GM20000 (cell line): ENCODE measurements around the gene TTF1.

Experiments
- DNase-seq: peaks from one replicate; pipeline ENCODE4 v3.0.0; 2012; ENCODE audit warnings: low spot score
- TF ChIP-seq, protein P1 (sequence below): IDR thresholded peaks from 2 replicates; pipeline ENCODE4 v1.5.1; 2012; ENCODE audit warnings: mild to moderate bottlenecking, control low read depth; ENCODE audit errors: extremely low read depth, missing control alignments

Gene TTF1

DNA sequence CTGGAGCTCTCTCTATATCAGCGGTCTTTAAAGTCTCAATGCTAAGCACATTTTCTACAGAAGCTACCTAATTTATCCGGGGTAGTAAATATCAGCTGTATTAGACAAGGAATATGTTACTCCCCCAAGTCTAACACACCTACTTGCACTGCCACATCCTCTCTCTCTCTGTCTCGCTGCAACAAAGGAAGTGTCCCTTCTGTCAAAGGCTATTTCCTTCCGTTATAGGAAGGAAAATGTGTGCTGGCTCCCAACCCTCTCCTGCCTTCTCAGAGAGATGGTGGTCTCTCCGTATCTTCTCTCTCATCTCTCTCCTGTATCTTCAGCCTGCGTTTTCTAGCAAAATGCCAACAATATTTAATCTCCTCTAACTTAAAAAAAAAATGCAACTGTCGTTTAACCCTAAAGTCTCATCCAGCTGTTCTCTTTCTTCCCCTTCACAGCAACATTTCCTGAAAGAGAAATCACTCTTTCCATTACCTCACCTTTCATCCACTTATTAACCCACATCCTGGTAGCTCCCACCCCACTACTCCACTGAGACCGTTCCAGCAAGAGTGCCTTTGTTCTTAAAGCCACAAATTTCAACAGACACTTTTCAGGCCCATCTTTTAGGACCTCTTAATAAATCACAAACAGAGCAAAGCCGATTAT lies 2.3 kb downstream of the TTF1 start:
- peak; percentile 57 for DNase-seq
- TF ChIP-seq, protein P1, sequence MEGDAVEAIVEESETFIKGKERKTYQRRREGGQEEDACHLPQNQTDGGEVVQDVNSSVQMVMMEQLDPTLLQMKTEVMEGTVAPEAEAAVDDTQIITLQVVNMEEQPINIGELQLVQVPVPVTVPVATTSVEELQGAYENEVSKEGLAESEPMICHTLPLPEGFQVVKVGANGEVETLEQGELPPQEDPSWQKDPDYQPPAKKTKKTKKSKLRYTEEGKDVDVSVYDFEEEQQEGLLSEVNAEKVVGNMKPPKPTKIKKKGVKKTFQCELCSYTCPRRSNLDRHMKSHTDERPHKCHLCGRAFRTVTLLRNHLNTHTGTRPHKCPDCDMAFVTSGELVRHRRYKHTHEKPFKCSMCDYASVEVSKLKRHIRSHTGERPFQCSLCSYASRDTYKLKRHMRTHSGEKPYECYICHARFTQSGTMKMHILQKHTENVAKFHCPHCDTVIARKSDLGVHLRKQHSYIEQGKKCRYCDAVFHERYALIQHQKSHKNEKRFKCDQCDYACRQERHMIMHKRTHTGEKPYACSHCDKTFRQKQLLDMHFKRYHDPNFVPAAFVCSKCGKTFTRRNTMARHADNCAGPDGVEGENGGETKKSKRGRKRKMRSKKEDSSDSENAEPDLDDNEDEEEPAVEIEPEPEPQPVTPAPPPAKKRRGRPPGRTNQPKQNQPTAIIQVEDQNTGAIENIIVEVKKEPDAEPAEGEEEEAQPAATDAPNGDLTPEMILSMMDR, result no peak

DNA sequence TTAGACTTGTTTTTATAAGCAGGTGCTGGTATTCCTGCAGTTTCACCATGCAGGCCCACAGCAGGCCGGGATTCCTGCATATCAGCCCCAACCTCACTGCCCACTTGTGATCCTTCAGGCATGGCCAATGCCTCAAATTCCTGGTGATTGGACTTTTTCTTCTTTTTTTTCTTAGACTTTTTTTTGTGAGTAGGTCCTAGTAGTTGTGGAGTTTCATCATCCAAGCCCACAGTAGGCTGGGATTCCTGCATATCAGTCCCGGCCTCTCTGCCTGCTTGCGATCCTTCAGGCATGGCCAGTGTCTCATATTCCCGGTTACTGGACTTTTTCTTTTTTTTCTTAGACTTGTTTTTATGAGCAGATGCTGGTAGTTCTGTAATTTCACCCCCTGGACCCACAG lies 4.8 kb downstream of the TTF1 start:
- TF ChIP-seq, protein P1, result no peak
- DNase-seq, result no peak

DNA sequence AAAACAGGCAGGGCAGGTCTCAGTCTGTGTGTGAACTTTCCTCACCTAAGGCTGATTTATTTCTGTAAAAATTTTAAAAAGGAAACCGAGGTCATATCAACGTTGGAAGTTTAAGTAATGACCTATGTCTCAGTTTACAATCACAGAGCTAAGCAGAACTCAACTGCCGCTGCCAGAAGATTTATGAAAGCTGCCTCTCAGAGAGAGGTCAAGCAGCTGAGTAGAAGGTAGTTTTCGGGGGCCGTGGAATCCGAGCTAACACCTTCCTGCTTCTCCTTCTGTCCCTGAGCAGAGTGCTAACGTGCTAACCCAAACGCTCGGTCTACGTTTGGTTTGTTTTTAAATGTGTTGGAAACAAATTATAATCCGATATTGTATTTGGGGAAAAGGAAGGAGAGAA lies 11.1 kb downstream of the TTF1 start:
- TF ChIP-seq, protein P1, result no peak
- DNase-seq, result no peak

DNA sequence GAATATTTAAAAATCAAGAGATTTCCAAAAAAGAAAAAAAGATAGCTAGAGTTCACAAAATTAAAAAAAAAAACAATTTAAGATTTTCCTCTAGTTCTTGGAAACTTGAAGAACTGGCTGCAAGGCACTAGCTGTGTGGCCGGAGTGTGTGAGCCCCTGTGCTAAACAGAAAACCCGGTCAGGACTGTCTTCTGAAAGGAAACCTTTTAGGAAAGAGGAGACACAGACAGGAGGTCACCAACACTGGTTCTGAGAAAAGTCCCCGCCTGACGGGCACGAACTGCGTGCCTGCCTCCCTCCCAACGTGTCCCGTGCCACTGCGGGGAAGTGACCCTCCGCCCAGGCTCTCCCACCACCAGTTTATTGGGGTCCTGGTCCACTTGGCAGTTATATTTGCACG lies 15.2 kb downstream of the TTF1 start:
- no peak for DNase-seq
- TF ChIP-seq, protein P1, result no peak

DNA sequence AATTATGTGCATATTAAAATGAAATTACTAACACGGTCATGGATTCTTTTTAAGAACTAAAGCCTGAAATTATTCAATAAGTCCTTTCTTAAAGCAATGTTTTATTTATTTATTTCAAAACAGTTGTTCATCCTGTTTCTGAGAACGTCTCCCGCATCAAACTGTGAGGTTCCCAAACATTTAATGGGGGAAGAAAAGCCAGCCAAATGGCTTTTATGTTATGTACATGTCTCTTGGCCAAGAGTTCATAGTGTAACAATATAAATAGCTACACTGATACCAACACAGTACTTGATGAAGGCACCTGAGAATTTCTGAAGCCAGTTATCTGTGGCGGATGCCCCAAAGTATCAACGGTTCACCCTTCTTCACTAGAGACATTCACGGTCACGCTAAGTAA lies 15.7 kb downstream of the TTF1 start:
- no peak for DNase-seq
- TF ChIP-seq, protein P1, result no peak

DNA sequence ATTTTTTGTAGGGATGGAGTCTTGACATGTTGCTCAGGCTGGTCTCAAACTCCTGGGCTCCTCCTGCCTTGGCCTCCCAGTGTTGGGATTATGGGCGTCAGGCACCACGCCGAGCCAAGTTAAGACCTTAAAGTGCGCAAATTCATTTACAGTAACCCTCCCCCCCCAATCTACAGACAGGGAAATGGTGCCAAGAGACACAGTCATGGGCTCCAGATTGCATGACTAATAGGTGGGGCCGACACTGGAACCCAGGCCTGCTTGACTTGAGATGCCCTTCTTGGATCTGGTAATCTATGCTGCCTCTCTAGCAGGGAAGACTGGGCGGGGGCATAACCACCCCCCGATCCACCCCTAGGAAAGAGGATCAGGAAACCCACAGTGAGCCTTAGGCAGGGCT lies 19.5 kb downstream of the TTF1 start:
- DNase-seq, result no peak
- TF ChIP-seq, protein P1, result no peak

DNA sequence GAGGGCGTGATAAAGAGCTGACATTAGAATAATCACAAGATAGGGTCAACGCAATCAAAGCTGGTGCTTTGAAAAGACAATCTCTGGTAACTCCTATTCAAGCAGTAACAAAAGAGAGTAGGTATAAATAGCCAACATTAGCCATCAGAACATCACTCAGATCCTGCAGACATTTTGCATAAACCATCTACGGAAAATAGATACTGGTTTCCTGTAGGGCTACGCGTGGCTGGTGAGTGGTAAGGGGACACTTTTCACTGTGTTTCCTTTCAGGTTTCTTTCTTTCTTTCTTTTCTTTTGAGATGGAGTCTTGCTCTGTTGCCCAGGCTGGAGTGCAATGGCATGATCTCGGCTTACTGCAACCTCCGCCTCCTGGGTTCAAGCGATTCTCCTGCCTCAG lies 22.3 kb downstream of the TTF1 start:
- DNase-seq, result peak; percentile 64

More for the DNA sequence above, 22.3 kb downstream of the TTF1 start:
- TF ChIP-seq, protein P1, result no peak
